ENCODE results near the gene NOS1AP. TPM values are rescaled to one million over a fixed set of nuclear protein-coding genes. Genes with fewer than 3 reads are reported as not detected.

Gene NOS1AP
- polyA plus RNA-seq, 4 donors, result 0.89 to 2.1 (median 1.7) TPM

DNA sequence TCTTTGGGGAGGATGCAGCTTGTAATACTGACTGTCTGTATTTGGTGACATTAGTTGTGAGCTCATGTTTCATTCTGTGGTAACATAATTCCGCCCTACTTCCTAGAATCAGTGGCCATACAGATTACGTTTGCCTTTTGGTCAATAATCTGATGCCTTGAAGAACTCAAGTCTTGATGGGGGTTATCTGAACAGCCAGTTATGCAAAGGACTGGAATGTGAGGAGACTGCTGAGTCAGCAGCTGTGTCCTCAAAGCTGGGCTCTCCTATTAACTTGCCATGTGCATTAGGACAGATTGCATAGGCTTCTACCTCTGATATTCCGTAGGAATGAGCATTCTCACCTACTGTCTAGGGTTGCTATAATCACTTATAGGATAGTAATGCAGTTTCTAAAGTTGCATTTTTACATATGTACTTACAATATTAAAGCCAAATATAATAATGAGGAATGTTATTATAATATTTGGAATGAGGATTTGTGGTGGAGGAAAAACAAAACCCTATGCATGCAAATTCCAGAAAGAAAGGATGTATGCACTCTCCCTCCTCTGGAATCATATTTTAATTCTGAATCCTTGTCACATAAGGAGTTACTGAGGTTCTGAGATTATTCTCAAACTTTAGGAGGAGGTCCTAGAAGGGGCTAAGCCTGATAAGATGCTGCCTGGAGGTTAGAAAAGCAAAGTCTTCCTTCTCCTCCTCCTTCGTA is 116.0 kb downstream of the NOS1AP start:
- H3K4me1 ChIP-seq (ENCODE audit: control insufficient read depth in 3 of 3, insufficient read depth in 2 of 3, low read depth in 1 of 3, low read length in 2 of 3), result no peaks in the 10 kb centered on the region
- no peaks in the 10 kb centered on the region for H3K9me3 ChIP-seq (ENCODE audit: control insufficient read depth in 2 of 2, insufficient read depth in 1 of 2, low read depth in 1 of 2, low read length in 1 of 2)
- H3K27me3 ChIP-seq (ENCODE audit: control insufficient read depth in 3 of 3, insufficient read depth in 3 of 3, low read length in 3 of 3), result no peaks in the 10 kb centered on the region
- DNase-seq, result no peak
- H3K27ac ChIP-seq (ENCODE audit: low read depth in 1 of 3, low read length in 2 of 3), result no peak overlapping the region
- WGBS, 3 donors, result 77 to 89% (median 79%) methylated on average over 4 of the region's 4 CpGs
- no peak for FAIRE-seq
- no peaks in the 10 kb centered on the region for H3K36me3 ChIP-seq (ENCODE audit: control insufficient read depth in 3 of 3, insufficient read depth in 2 of 3, low read depth in 1 of 3, low read length in 3 of 3)
- H3K4me3 ChIP-seq (ENCODE audit: low read depth in 1 of 3, low read length in 3 of 3), result no peak overlapping the region

DNA sequence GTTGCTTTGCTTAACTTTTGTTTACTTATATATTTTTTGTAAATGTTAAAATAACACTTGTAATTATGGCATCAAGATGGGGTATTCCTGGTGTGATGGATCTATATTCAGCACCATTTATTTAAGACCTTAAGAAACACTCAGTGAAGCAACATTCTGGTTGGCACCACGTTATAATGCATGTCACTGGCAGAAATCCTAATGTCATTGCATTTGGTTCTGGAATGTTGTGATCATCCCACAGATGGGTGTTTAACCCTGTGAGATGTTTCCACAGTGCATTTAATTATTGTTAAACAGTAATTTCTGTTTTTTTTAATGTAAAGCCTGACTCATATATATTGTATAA is 116.5 kb downstream of the NOS1AP start:
- Histone ChIP-seq H3K27me3 (ENCODE audit: control insufficient read depth in 3 of 3, insufficient read depth in 3 of 3, low read length in 3 of 3) (no peaks in the 10 kb centered on the region), H3K27ac (ENCODE audit: low read depth in 1 of 3, low read length in 2 of 3) (no peak overlapping the region), H3K4me1 (ENCODE audit: control insufficient read depth in 3 of 3, insufficient read depth in 2 of 3, low read depth in 1 of 3, low read length in 2 of 3) (peaks cover 0 to 2% (median 0%) of the 10 kb centered on the region in 3 donors), H3K36me3 (ENCODE audit: control insufficient read depth in 3 of 3, insufficient read depth in 2 of 3, low read depth in 1 of 3, low read length in 3 of 3) (no peaks in the 10 kb centered on the region), H3K9me3 (ENCODE audit: control insufficient read depth in 2 of 2, insufficient read depth in 1 of 2, low read depth in 1 of 2, low read length in 1 of 2) (no peaks in the 10 kb centered on the region), H3K4me3 (ENCODE audit: low read depth in 1 of 3, low read length in 3 of 3) (no peak overlapping the region)
- DNase-seq, result no peak
- no peak for FAIRE-seq
- WGBS, 3 donors, result 42 to 83% (median 65%) methylated on average over 1 of the region's 1 CpG

DNA sequence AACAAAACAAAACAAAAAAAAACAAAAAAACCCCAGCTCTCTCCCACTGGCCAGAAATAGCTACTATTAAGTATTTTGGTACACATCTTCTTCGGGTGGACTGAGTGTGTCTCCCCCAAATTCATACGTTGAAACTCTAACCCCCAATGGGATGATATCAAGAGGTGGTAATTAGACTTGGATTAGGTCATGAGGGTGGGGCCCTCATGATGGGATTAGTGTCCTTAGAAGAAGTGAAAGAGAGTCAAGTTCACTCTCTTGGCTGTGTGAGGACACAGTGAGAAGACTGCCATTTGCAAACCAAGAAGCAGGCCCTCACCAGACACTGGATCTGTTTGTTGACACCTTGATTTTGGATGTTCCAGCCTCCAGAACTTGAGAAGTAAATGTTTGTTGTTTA is 116.9 kb downstream of the NOS1AP start:
- no peak for DNase-seq
- Histone ChIP-seq H3K4me1 (ENCODE audit: control insufficient read depth in 3 of 3, insufficient read depth in 2 of 3, low read depth in 1 of 3, low read length in 2 of 3) (peaks cover 0 to 6% (median 0%) of the 10 kb centered on the region in 3 donors), H3K4me3 (ENCODE audit: low read depth in 1 of 3, low read length in 3 of 3) (no peak overlapping the region), H3K36me3 (ENCODE audit: control insufficient read depth in 3 of 3, insufficient read depth in 2 of 3, low read depth in 1 of 3, low read length in 3 of 3) (no peaks in the 10 kb centered on the region), H3K27me3 (ENCODE audit: control insufficient read depth in 3 of 3, insufficient read depth in 3 of 3, low read length in 3 of 3) (no peaks in the 10 kb centered on the region), H3K27ac (ENCODE audit: low read depth in 1 of 3, low read length in 2 of 3) (no peak overlapping the region), H3K9me3 (ENCODE audit: control insufficient read depth in 2 of 2, insufficient read depth in 1 of 2, low read depth in 1 of 2, low read length in 1 of 2) (no peaks in the 10 kb centered on the region)
- no peak for FAIRE-seq
- 45 to 66% (median 47%) methylated on average over 2 of the region's 2 CpGs for WGBS, 3 donors

DNA sequence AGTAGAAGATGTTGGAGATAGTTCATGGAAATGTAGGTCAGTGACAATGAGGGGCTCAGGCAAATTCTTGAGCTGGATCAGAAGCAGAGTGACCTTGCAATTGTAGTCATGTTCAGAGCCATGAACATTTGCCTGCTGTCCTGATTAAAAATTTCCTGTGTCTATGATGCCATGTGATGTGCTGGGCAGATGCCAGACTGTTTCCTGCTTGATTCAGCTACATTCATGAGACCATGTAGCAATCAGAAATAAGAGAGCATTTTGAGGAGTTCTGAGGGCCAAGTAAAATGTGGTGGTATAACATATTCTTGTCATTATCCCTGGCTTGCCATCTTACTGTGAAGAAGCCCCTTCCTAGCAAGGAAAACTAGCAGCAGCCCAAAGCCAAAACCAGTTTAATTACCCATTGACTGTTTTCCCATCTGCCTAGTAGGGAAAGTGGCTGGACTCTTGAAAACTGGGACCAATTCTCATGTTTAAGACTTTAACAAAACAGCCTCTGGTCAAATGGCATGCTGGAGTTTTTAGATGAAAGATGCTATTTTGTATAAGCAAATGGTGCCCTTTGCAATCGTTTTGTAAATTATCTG is 118.3 kb downstream of the NOS1AP start:
- Histone ChIP-seq H3K36me3 (ENCODE audit: control insufficient read depth in 3 of 3, insufficient read depth in 2 of 3, low read depth in 1 of 3, low read length in 3 of 3) (no peaks in the 10 kb centered on the region), H3K27ac (ENCODE audit: low read depth in 1 of 3, low read length in 2 of 3) (no peak overlapping the region), H3K4me3 (ENCODE audit: low read depth in 1 of 3, low read length in 3 of 3) (no peak overlapping the region), H3K9me3 (ENCODE audit: control insufficient read depth in 2 of 2, insufficient read depth in 1 of 2, low read depth in 1 of 2, low read length in 1 of 2) (no peaks in the 10 kb centered on the region), H3K27me3 (ENCODE audit: control insufficient read depth in 3 of 3, insufficient read depth in 3 of 3, low read length in 3 of 3) (no peaks in the 10 kb centered on the region), H3K4me1 (ENCODE audit: control insufficient read depth in 3 of 3, insufficient read depth in 2 of 3, low read depth in 1 of 3, low read length in 2 of 3) (peaks cover 3 to 17% (median 4%) of the 10 kb centered on the region in 3 donors)
- no peak for DNase-seq
- FAIRE-seq, result no peak
- 53 to 92% (median 90%) methylated on average over 1 of the region's 1 CpG for WGBS, 3 donors

DNA sequence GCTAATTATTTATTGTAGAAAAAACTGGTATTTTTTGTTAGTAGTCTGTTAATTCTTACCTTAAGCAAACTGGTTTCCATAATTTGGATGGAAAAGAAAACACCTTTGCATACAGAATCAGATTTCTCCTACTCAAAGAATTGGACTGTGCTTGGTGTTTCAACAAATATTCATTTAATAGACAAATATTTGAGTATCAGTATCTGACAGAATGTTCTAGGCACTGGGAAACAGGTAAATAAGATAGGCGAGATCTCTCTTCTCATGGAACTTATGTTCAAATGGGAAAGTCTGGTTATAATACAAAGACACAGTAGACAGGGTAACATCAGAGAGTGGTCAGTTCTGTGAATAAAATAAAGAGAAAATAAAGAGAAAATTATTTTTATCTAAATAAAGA is 119.9 kb downstream of the NOS1AP start:
- FAIRE-seq (no peak), DNase-seq (no peak)
- Histone ChIP-seq H3K4me3 (ENCODE audit: low read depth in 1 of 3, low read length in 3 of 3) (no peak overlapping the region), H3K36me3 (ENCODE audit: control insufficient read depth in 3 of 3, insufficient read depth in 2 of 3, low read depth in 1 of 3, low read length in 3 of 3) (no peaks in the 10 kb centered on the region), H3K27me3 (ENCODE audit: control insufficient read depth in 3 of 3, insufficient read depth in 3 of 3, low read length in 3 of 3) (no peaks in the 10 kb centered on the region), H3K27ac (ENCODE audit: low read depth in 1 of 3, low read length in 2 of 3) (no peak overlapping the region), H3K9me3 (ENCODE audit: control insufficient read depth in 2 of 2, insufficient read depth in 1 of 2, low read depth in 1 of 2, low read length in 1 of 2) (no peaks in the 10 kb centered on the region), H3K4me1 (ENCODE audit: control insufficient read depth in 3 of 3, insufficient read depth in 2 of 3, low read depth in 1 of 3, low read length in 2 of 3) (peaks cover 3 to 17% (median 6%) of the 10 kb centered on the region in 3 donors)
- WGBS, 3 donors, result 86 to 93% (median 89%) methylated on average over 1 of the region's 1 CpG

DNA sequence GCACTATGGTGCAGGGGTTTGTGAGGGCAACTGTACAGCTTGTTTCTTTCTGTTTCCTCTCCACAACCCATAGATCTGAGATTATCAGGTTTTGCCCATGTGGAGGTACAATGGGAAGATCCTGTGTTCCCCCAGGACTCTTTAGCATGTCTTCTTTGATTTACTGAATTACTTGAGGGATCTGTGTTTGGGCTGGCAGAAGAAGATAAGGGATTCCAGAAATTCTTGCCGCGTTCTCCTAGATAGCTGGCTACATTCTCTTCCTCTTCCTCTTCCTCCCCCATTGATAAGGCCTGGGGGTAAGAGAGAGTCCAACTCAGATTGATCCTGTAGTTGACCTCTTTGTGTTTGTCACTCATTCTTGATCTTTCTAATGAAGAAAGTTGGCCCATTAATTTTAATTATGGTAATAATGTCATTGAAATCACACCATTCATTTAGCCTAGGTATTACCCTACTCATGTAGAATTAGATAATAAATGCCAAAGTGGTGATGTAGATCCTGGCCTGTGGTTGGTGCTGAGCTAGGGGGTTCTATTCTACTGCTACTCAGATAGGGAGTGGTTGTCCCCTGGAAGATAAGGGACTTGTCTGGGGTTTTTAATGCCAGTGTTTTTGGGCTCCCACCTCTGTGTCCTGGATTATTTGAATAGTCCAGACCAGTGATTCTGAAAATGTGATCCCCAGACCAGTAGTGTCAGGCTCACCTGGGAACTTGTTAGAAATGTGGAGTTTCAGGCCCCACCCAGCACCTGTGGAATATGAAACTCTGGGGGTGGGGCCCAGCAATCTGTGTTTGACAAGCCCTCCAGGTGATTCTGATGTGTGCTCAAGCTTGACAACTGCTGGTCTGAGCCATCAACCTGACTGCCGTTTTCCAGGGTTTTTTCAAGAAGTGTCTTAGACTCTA is 122.2 kb downstream of the NOS1AP start:
- Histone ChIP-seq H3K27ac (ENCODE audit: low read depth in 1 of 3, low read length in 2 of 3) (peak overlapping the region in 1 of 3 donors; percentile 36), H3K4me1 (ENCODE audit: control insufficient read depth in 3 of 3, insufficient read depth in 2 of 3, low read depth in 1 of 3, low read length in 2 of 3) (peaks cover 3 to 23% (median 7%) of the 10 kb centered on the region in 3 donors), H3K4me3 (ENCODE audit: low read depth in 1 of 3, low read length in 3 of 3) (no peak overlapping the region), H3K27me3 (ENCODE audit: control insufficient read depth in 3 of 3, insufficient read depth in 3 of 3, low read length in 3 of 3) (no peaks in the 10 kb centered on the region), H3K9me3 (ENCODE audit: control insufficient read depth in 2 of 2, insufficient read depth in 1 of 2, low read depth in 1 of 2, low read length in 1 of 2) (no peaks in the 10 kb centered on the region), H3K36me3 (ENCODE audit: control insufficient read depth in 3 of 3, insufficient read depth in 2 of 3, low read depth in 1 of 3, low read length in 3 of 3) (no peaks in the 10 kb centered on the region)
- WGBS, 3 donors, result 21 to 53% (median 33%) methylated on average over 3 of the region's 3 CpGs
- DNase-seq (peak; percentile 57 to 58), FAIRE-seq (no peak)

DNA sequence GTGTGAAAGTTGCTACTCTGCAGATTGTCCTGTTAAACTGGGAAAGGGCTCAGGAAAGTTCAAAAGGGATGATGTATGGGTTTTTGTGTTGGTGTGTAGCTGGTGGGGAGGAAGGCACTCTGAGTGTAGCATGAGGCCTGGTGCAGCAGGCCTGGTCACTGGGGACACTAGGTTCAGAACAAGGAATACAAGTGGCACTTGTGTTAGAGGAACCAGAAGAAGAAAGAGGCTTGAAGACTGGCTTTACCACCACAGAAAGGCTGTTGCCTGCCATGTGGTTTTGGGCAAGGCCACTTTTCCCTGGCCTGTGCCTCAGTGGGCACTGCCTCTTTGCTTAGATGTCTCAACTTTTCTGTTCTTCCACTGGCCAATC is 122.8 kb downstream of the NOS1AP start:
- Histone ChIP-seq H3K4me1 (ENCODE audit: control insufficient read depth in 3 of 3, insufficient read depth in 2 of 3, low read depth in 1 of 3, low read length in 2 of 3) (peaks cover 5 to 26% (median 10%) of the 10 kb centered on the region in 3 donors), H3K36me3 (ENCODE audit: control insufficient read depth in 3 of 3, insufficient read depth in 2 of 3, low read depth in 1 of 3, low read length in 3 of 3) (no peaks in the 10 kb centered on the region), H3K27me3 (ENCODE audit: control insufficient read depth in 3 of 3, insufficient read depth in 3 of 3, low read length in 3 of 3) (no peaks in the 10 kb centered on the region), H3K9me3 (ENCODE audit: control insufficient read depth in 2 of 2, insufficient read depth in 1 of 2, low read depth in 1 of 2, low read length in 1 of 2) (no peaks in the 10 kb centered on the region), H3K4me3 (ENCODE audit: low read depth in 1 of 3, low read length in 3 of 3) (no peak overlapping the region), H3K27ac (ENCODE audit: low read depth in 1 of 3, low read length in 2 of 3) (peak overlapping the region in 1 of 3 donors; percentile 36)
- DNase-seq (no peak), FAIRE-seq (no peak)

DNA sequence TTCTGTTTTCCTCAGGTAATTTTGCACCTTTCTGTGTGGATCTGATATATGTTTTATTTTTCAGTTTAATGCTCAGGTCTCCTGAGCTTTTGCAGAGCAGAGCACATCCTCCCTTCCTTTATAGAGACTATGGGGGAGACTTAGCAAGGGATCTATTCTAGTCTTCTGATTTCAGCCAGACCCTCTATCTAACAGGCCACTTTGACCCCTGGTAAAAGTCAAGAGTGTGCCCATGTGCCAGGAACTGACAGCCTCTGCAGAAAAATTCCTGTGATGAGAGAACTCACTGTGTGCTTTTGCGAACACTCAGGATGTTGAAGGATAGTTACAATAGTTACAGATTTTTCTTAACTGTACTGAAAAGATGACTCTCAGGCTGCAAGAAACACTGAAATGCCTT is 123.3 kb downstream of the NOS1AP start:
- Histone ChIP-seq H3K27me3 (ENCODE audit: control insufficient read depth in 3 of 3, insufficient read depth in 3 of 3, low read length in 3 of 3) (no peaks in the 10 kb centered on the region), H3K4me1 (ENCODE audit: control insufficient read depth in 3 of 3, insufficient read depth in 2 of 3, low read depth in 1 of 3, low read length in 2 of 3) (peaks cover 5 to 31% (median 14%) of the 10 kb centered on the region in 3 donors), H3K27ac (ENCODE audit: low read depth in 1 of 3, low read length in 2 of 3) (no peak overlapping the region), H3K9me3 (ENCODE audit: control insufficient read depth in 2 of 2, insufficient read depth in 1 of 2, low read depth in 1 of 2, low read length in 1 of 2) (no peaks in the 10 kb centered on the region), H3K36me3 (ENCODE audit: control insufficient read depth in 3 of 3, insufficient read depth in 2 of 3, low read depth in 1 of 3, low read length in 3 of 3) (no peaks in the 10 kb centered on the region), H3K4me3 (ENCODE audit: low read depth in 1 of 3, low read length in 3 of 3) (no peak overlapping the region)
- 91 to 100% (median 93%) methylated on average over 1 of the region's 1 CpG for WGBS, 3 donors
- no peak for FAIRE-seq
- no peak for DNase-seq
